CD8-positive, alpha-beta memory T cell (primary cell): ENCODE measurements around the gene TRIM47. TPM values are rescaled to one million over a fixed set of nuclear protein-coding genes. Genes with fewer than 3 reads are reported as not detected.

Experiments used
- CTCF ChIA-PET: fragments of 350-600 bp; sonication (Branson Sonifier 250); formaldehyde crosslinking; loops from one replicate; lab custom pipeline; 2021; ENCODE audit warnings: antibody characterized with exemption; lab: Charles Lee
- POLR2A ChIA-PET: fragments of 350-600 bp; sonication (Branson Sonifier 250); formaldehyde crosslinking; loops from one replicate; lab custom pipeline; 2021; ENCODE audit warnings: antibody characterized with exemption; lab: Charles Lee
- DNase-seq, 5 donors: peaks; one replicate each; pipeline versions ENCODE4 v3.0.0 to v3.0.0-alpha.2; 2020 to 2022; ENCODE audit warnings: mixed read lengths in 1 of 5
- H3K27ac ChIP-seq: one replicate; pipeline ENCODE4 v1.7.0; 2013; ENCODE audit warnings: low read depth, mild to moderate bottlenecking, low read length, moderate library complexity
- H3K27me3 ChIP-seq: 2 replicates; pipeline ENCODE4 v1.7.0; 2013; ENCODE audit warnings: low read length, mild to moderate bottlenecking; ENCODE audit not compliant: insufficient read depth, poor library complexity, severe bottlenecking
- H3K36me3 ChIP-seq: 2 replicates; pipeline ENCODE4 v1.7.0; 2013; ENCODE audit warnings: mild to moderate bottlenecking, low read length, moderate library complexity; ENCODE audit not compliant: insufficient read depth
- H3K4me1 ChIP-seq: 2 replicates; pipeline ENCODE4 v1.7.0; 2013; ENCODE audit warnings: mild to moderate bottlenecking, low read length, moderate library complexity; ENCODE audit not compliant: insufficient read depth
- H3K4me3 ChIP-seq: 2 replicates; pipeline ENCODE4 v1.7.0; 2013; ENCODE audit warnings: mild to moderate bottlenecking, low read length
- H3K9me3 ChIP-seq: 2 replicates; pipeline ENCODE4 v1.7.0; 2013; ENCODE audit warnings: mild to moderate bottlenecking, low read length
- H3K27ac Mint-ChIP-seq, 8 donors: one replicate each; pipeline ENCODE4 v1.8.0; 2020 to 2021; ENCODE audit warnings: mixed read lengths in 8 of 8, mild to moderate bottlenecking in 6 of 8, inconsistent platforms in 3 of 8, moderate library complexity in 3 of 8
- H3K27me3 Mint-ChIP-seq, 2 donors: one replicate each; pipeline ENCODE4 v1.8.0; 2020 to 2021; ENCODE audit warnings: mixed read lengths in 2 of 2, mild to moderate bottlenecking in 1 of 2, moderate library complexity in 1 of 2
- H3K36me3 Mint-ChIP-seq, 3 donors: one replicate each; pipeline ENCODE4 v1.8.0; 2020 to 2021; ENCODE audit warnings: mixed read lengths in 3 of 3, inconsistent platforms in 1 of 3, mild to moderate bottlenecking in 1 of 3
- H3K4me1 Mint-ChIP-seq, 3 donors: one replicate each; pipeline ENCODE4 v1.8.0; 2020 to 2021; ENCODE audit warnings: mixed read lengths in 3 of 3, inconsistent platforms in 1 of 3, mild to moderate bottlenecking in 1 of 3
- H3K4me3 Mint-ChIP-seq, 7 donors: one replicate each; pipeline ENCODE4 v1.8.0; 2020 to 2021; ENCODE audit warnings: mixed read lengths in 7 of 7, mild to moderate bottlenecking in 6 of 7, moderate library complexity in 4 of 7, inconsistent platforms in 2 of 7
- H3K9me3 Mint-ChIP-seq, 5 donors: one replicate each; pipeline ENCODE4 v1.8.0; 2020 to 2022; ENCODE audit warnings: mixed read lengths in 5 of 5, mild to moderate bottlenecking in 3 of 5, moderate library complexity in 2 of 5, inconsistent platforms in 1 of 5
- polyA plus RNA-seq: library from polyadenylated mRNA; unstranded; fragments of 300-500 nt; fragmentation: Illumina TruSeq; gene quantifications from one replicate; pipeline ENCODE4 v1.2.3, GENCODE V29; 2021
- total RNA-seq, 2 experiments: library from RNA; stranded (reverse); gene quantifications; one replicate each; pipeline ENCODE4 v1.2.3, GENCODE V29; 2021

TRIM47 gene
- total and polyA plus RNA-seq, 3 experiments from 2014 or later = 12.6 to 17.6 (median 14.1) TPM

GRCh38 chr17:75828741-75829140, 49.6 kb downstream of the TRIM47 start:
- DNase-seq = no peak
- Histone ChIP-seq H3K27ac (no peak overlapping the region), H3K4me1 (peaks cover 27% of the 10 kb centered on the region), H3K27me3 (no peaks in the 10 kb centered on the region), H3K4me3 (no peak overlapping the region), H3K36me3 (peaks cover 13% of the 10 kb centered on the region), H3K9me3 (no peaks in the 10 kb centered on the region)
- Mint-ChIP-seq H3K27ac (peak overlapping the region in 3 of 8 donors; percentile 11 to 100 (median 57)), H3K4me3 (no peak overlapping the region), H3K4me1 (peaks cover 26 to 33% (median 30%) of the 10 kb centered on the region in 3 donors), H3K27me3 (no peaks in the 10 kb centered on the region), H3K36me3 (peaks cover 0 to 66% (median 2%) of the 10 kb centered on the region in 3 donors), H3K9me3 (no peaks in the 10 kb centered on the region)
- ChIA-PET POLR2A (interaction anchor here (0.5 to 1.6 kb wide), 6 partner anchors 12 to 321 kb away, joined by 3 to 6 read pairs (median 4); a partner anchor contains a TSS), CTCF (interaction anchor here (0.9 to 3.1 kb wide), 4 partner anchors 33 to 177 kb away, joined by 3 to 14 read pairs (median 6); no protein-coding TSS in a partner anchor)

DNA sequence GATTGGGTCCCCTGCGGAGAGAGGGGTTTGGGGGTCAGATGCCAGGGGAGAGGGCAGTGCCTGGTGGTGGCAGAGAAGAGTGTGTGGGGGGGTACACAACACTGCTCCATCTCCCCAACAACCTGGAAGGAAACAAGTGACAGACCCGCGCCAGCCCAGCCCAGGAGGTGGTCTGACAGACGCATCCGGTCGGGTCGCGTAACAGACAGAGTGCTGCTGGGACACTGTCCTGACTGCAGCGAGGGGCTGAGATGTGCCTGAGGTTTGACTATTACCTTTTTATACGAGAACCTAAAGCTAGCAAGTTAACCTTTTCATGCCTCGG, 50.3 kb downstream of the TRIM47 start:
- peak overlapping the region; percentile 34 to 100 (median 94) for H3K27ac Mint-ChIP-seq
- H3K36me3 Mint-ChIP-seq = peaks cover 0 to 63% (median 0%) of the 10 kb centered on the region in 3 donors
- POLR2A ChIA-PET = interaction anchor here (0.6 to 1.6 kb wide), 6 partner anchors 13 to 75 kb away, joined by 3 to 6 read pairs (median 4); a partner anchor contains a TSS
- CTCF ChIA-PET = interaction anchor here (1.4 to 3.1 kb wide), 5 partner anchors 33 to 113 kb away, joined by 3 to 14 read pairs (median 3); partner anchors contain the start of gene FBF1
- H3K4me3 Mint-ChIP-seq = peak overlapping the region; percentile 46 to 84 (median 63)
- H3K4me3 ChIP-seq = no peak overlapping the region
- H3K4me1 Mint-ChIP-seq = peaks cover 19 to 26% (median 23%) of the 10 kb centered on the region in 3 donors
- H3K9me3 ChIP-seq = no peaks in the 10 kb centered on the region
- peaks cover 8% of the 10 kb centered on the region for H3K36me3 ChIP-seq
- no peaks in the 10 kb centered on the region for H3K27me3 ChIP-seq
- no peaks in the 10 kb centered on the region for H3K27me3 Mint-ChIP-seq
- H3K4me1 ChIP-seq = peaks cover 20% of the 10 kb centered on the region
- peak overlapping the region; percentile 57 for H3K27ac ChIP-seq
- no peaks in the 10 kb centered on the region for H3K9me3 Mint-ChIP-seq
- peak in 2 of 5 donors; percentile 45 to 52 for DNase-seq

- peak; percentile 58 to 83 (median 72) for DNase-seq
- Mint-ChIP-seq H3K27me3 (no peaks in the 10 kb centered on the region), H3K9me3 (no peaks in the 10 kb centered on the region), H3K36me3 (peaks cover 0 to 61% (median 0%) of the 10 kb centered on the region in 3 donors), H3K27ac (peak overlapping the region; percentile 61 to 100 (median 94)), H3K4me1 (peaks cover 15 to 22% (median 19%) of the 10 kb centered on the region in 3 donors), H3K4me3 (peak overlapping the region; percentile 62 to 85 (median 65))
- ChIA-PET POLR2A (interaction anchor here (0.8 to 1.6 kb wide), 6 partner anchors 16 to 74 kb away, joined by 3 to 6 read pairs (median 4); partner anchors contain the start of genes UNC13D and UNK), CTCF (interaction anchor here (0.7 to 3.1 kb wide), 12 partner anchors 9 to 194 kb away, joined by 3 to 14 read pairs (median 3); partner anchors contain the start of genes FBF1, GALK1, SMIM5 and UNC13D)
- Histone ChIP-seq H3K27ac (peak overlapping the region; percentile 57), H3K36me3 (peaks cover 8% of the 10 kb centered on the region), H3K4me1 (peaks cover 17% of the 10 kb centered on the region), H3K27me3 (no peaks in the 10 kb centered on the region), H3K9me3 (no peaks in the 10 kb centered on the region), H3K4me3 (peak overlapping the region; percentile 26)
These were observed 50.9 kb downstream of the TRIM47 start for GRCh38 chr17:75827308-75828075.

DNA sequence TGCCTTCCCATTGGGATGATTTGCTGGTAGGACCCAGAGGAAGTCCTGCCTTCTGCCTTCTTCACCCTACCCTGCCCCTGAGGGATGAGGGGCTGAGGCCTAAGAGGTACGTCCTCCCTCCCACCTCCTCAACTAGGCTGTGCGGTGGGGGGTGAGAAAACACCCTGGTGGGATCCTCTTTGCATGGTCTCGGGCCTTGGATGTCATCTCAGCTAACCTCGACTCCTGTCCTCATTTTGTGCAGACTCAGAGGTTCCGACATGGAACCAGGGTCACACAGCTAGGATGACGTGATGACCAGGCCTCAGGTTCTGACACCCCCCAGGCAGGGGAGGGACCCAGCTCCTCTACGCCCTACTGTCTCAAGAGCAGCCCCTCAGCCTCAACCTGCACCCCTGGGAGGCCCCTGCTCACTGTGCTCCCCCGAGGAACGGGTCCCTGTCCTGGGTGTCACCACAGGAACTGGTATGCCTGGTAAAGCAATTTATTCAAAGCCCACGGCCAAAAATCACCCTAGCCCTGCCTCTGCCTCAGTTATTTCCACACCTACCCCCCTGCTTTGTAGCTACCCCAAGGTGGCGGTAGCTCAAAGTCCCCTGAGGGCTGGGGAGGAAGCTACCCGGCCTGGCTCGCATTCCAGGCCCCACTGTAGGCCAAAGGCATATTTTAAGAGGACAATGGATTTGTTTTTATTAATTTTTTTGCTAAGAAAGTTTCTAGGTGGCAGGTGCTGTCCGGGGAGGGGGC, 51.6 kb downstream of the TRIM47 start:
- no peak for DNase-seq

DNA sequence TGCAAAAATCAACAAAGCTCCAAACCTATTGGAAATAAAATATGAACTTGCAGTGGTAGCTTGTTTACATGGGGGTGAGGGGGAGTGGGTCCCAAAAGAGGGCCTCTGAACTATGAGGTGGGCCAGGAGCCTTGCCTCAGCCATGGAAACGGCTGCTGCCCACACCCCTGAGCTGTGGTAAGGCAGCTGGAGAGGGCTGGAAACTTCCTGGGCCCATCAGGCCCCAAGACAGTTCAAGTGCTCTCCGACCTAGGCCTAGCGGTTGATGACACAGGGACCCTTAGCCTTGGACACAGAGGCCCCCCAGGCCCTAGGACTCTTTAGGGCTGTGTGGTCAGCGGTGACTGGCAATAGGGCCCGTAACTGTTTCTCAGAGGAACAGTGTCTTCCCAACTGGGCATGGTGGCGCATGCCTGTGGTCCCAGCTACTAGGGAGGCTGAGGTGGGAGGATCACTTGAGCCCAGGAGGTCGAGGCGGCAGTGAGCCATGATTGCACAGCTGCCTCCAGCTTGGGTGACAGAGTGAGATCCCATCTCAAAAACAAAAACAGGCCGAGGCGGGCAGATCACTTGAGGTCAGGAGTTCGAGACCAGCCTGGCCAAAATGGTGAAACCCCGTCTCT, 52.5 kb downstream of the TRIM47 start:
- peaks cover 0 to 68% (median 5%) of the 10 kb centered on the region in 3 donors for H3K36me3 Mint-ChIP-seq
- no peak overlapping the region for H3K27ac ChIP-seq

More for the DNA sequence above, 51.6 kb downstream of the TRIM47 start:
- Histone ChIP-seq H3K4me1 (peaks cover 17% of the 10 kb centered on the region), H3K27ac (no peak overlapping the region), H3K9me3 (no peaks in the 10 kb centered on the region), H3K4me3 (no peak overlapping the region), H3K27me3 (no peaks in the 10 kb centered on the region), H3K36me3 (peaks cover 8% of the 10 kb centered on the region)
- ChIA-PET CTCF (interaction anchor here (0.7 to 3.1 kb wide), 13 partner anchors 8 to 194 kb away, joined by 3 to 14 read pairs (median 3); partner anchors contain the start of genes FBF1, GALK1, SMIM5 and UNC13D), POLR2A (interaction anchor here (0.8 to 1.5 kb wide), 7 partner anchors 10 to 69 kb away, joined by 3 to 6 read pairs (median 4); partner anchors contain the start of genes UNC13D and UNK)
- Mint-ChIP-seq H3K9me3 (no peaks in the 10 kb centered on the region), H3K4me1 (peaks cover 16 to 22% (median 19%) of the 10 kb centered on the region in 3 donors), H3K4me3 (peak overlapping the region in 1 of 7 donors; percentile 36), H3K27ac (peak overlapping the region in 6 of 8 donors; percentile 85 to 100 (median 95)), H3K27me3 (no peaks in the 10 kb centered on the region), H3K36me3 (peaks cover 0 to 63% (median 0%) of the 10 kb centered on the region in 3 donors)

GRCh38 chr17:75825149-75825552, 53.2 kb downstream of the TRIM47 start:
- Mint-ChIP-seq H3K36me3 (peaks cover 0 to 68% (median 5%) of the 10 kb centered on the region in 3 donors), H3K4me1 (peaks cover 22 to 30% (median 24%) of the 10 kb centered on the region in 3 donors), H3K9me3 (no peaks in the 10 kb centered on the region), H3K27ac (peak overlapping the region in 3 of 8 donors; percentile 26 to 85 (median 37)), H3K27me3 (no peaks in the 10 kb centered on the region), H3K4me3 (no peak overlapping the region)
- Histone ChIP-seq H3K4me3 (no peak overlapping the region), H3K27me3 (no peaks in the 10 kb centered on the region), H3K9me3 (no peaks in the 10 kb centered on the region), H3K4me1 (peaks cover 21% of the 10 kb centered on the region), H3K36me3 (peaks cover 9% of the 10 kb centered on the region), H3K27ac (no peak overlapping the region)
- ChIA-PET CTCF (interaction anchor here (1.2 to 2.7 kb wide), 4 partner anchors 20 to 60 kb away, joined by 3 to 13 read pairs (median 4); partner anchors contain the start of gene GALK1), POLR2A (interaction anchor here (0.6 to 1.5 kb wide), 3 partner anchors 19 to 71 kb away, joined by 3 to 4 read pairs (median 4); no protein-coding TSS in a partner anchor)
- no peak for DNase-seq

More for the DNA sequence above, 52.5 kb downstream of the TRIM47 start:
- H3K27ac Mint-ChIP-seq = peak overlapping the region in 6 of 8 donors; percentile 23 to 91 (median 54)
- ChIA-PET CTCF (interaction anchor here (0.7 to 3.1 kb wide), 8 partner anchors 19 to 193 kb away, joined by 3 to 14 read pairs (median 5); partner anchors contain the start of genes GALK1 and SMIM5), POLR2A (interaction anchor here (0.6 to 1.5 kb wide), 5 partner anchors 10 to 70 kb away, joined by 3 to 6 read pairs (median 4); no protein-coding TSS in a partner anchor)
- H3K4me3 Mint-ChIP-seq = no peak overlapping the region
- Histone ChIP-seq H3K4me1 (peaks cover 21% of the 10 kb centered on the region), H3K9me3 (no peaks in the 10 kb centered on the region), H3K4me3 (no peak overlapping the region), H3K36me3 (peaks cover 8% of the 10 kb centered on the region), H3K27me3 (no peaks in the 10 kb centered on the region)
- no peaks in the 10 kb centered on the region for H3K9me3 Mint-ChIP-seq
- peaks cover 22 to 27% (median 24%) of the 10 kb centered on the region in 3 donors for H3K4me1 Mint-ChIP-seq
- no peak for DNase-seq
- H3K27me3 Mint-ChIP-seq = no peaks in the 10 kb centered on the region
